ENCODE results near the gene TDRD6. TPM values are rescaled to one million over a fixed set of nuclear protein-coding genes. Genes with fewer than 3 reads are reported as not detected.

The TDRD6 gene
- total and polyA plus RNA-seq, 2 donors (not counting 3 experiments of a cell fraction or from before 2014, with no cell fraction given): under 0.01 TPM; not detected in 1

DNA sequence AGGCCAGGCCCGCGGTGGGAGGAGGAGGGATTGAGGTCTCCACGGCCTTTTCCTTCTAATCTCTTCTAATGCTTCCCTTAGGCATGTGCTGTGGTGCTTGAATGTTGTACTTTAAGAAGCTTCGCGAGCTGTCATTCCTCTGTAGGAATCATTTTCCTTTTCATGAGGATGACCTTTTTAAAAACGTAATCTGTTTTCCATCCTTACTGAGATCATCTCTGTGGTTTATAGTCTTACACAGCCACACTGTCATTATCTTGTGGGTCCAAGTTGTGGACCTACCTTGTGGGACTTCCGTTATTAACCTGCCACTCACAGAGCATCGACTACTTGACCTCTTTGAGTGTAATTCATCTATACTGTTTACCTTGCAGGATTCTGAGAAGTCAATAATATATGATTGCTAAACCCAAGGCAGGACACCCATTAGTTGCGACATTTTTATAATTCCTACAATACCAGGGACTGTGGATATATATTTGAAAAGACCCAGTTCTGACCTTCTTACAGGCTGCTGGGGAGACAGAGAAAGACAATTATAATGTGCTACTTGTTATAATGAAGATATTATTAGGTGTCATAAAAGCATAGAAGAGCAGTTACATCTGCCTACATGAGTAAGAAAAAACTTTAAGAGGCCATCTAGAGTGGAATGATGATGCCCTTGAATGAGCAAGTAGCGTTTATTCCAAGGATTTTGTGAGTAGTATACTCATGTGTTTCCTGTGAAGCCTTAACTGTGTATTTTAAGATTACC is 34.1 kb upstream of the TDRD6 start:
- peak overlapping the region; percentile 88 for H2AFZ ChIP-seq (ENCODE audit: low read depth, low read length)
- H3K9me1 ChIP-seq (replicated peaks; ENCODE audit: control insufficient read depth, extremely low read depth, insufficient read depth, low read length): no peaks in the 10 kb centered on the region
- DNase-seq (ENCODE audit: low read depth, low spot score): no peak
- H3K36me3 ChIP-seq (ENCODE audit: control insufficient read depth in 2 of 2, extremely low read depth in 1 of 2, insufficient read depth in 2 of 2, low read length in 2 of 2): no peaks in the 10 kb centered on the region
- no peaks in the 10 kb centered on the region for H3K9me3 ChIP-seq (replicated peaks; ENCODE audit: control insufficient read depth, insufficient read depth, low read length)
- ChIA-PET POLR2A (no interaction called here), CTCF (interaction anchor here (0.6 kb wide), 1 partner anchor 126 kb away, joined by 4 read pairs; no protein-coding TSS in a partner anchor)
- peaks cover 5% of the 10 kb centered on the region for H3K4me1 ChIP-seq (ENCODE audit: control insufficient read depth, extremely low read depth, insufficient read depth, low read length)
- dilution Hi-C loops (cut with MboI; ENCODE audit: extremely low pct_ligation_motif_present, low sequenced_read_pairs) (no loop called here), intact Hi-C loops (cut with micrococcal nuclease) (loop anchor here (5.0 kb wide), 3 partner anchors 394 to 611 kb away; partner anchors contain the start of gene ENPP4)
- no peak for TF ChIP-seq POLR2A (IDR thresholded peaks at IDR 0.05; ENCODE audit: low read depth, low read length)
- no peak for TF ChIP-seq JUN (IDR thresholded peaks at IDR 0.05; ENCODE audit: borderline replicate concordance, insufficient read depth, insufficient read length, low read depth)
- H4K20me1 ChIP-seq (replicated peaks; ENCODE audit: control insufficient read depth, extremely low read depth, insufficient read depth, low read length): no peaks in the 10 kb centered on the region
- no TSS peak for BruUV-seq (replicated peaks)
- no peak overlapping the region for H3K27ac ChIP-seq (ENCODE audit: insufficient read depth, low read depth, low read length)
- peak overlapping the region; percentile 92 for H3K4me2 ChIP-seq (ENCODE audit: insufficient read depth, low read length)
- H3K27me3 ChIP-seq (ENCODE audit: control insufficient read depth in 2 of 2, insufficient read depth in 2 of 2, low read length in 2 of 2): peaks cover 0 to 4% of the 10 kb centered on the region in 2 experiments
- peak overlapping the region; percentile 44 for H3K9ac ChIP-seq (replicated peaks; ENCODE audit: extremely low read depth, insufficient read depth, low read length)
- no peak for FAIRE-seq
- H3K79me2 ChIP-seq (ENCODE audit: control insufficient read depth, insufficient read depth, low read length): no peaks in the 10 kb centered on the region
- H3K4me3 ChIP-seq (replicated peaks in 1 of 3; ENCODE audit: insufficient read depth in 1 of 3, low read depth in 1 of 3, low read length in 3 of 3): peak overlapping the region; percentile 47 to 84 (median 65)

DNA sequence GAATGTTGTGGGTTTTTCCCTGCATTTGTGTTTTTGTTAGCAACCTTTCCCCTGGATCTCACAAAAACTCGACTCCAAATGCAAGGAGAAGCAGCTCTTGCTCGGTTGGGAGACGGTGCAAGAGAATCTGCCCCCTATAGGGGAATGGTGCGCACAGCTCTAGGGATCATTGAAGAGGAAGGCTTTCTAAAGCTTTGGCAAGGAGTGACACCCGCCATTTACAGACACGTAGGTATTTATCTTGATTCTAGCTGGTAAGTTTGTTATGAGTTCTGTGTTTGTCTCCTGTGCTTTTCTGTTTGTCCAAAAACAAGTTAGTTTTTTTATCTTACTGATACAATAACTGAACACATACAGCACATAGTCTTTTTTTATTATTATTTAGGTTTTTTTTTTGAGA is 31.9 kb upstream of the TDRD6 start:
- Histone ChIP-seq H2AFZ (ENCODE audit: low read depth, low read length) (no peak overlapping the region), H3K79me2 (ENCODE audit: control insufficient read depth, insufficient read depth, low read length) (no peaks in the 10 kb centered on the region), H3K9me1 (replicated peaks; ENCODE audit: control insufficient read depth, extremely low read depth, insufficient read depth, low read length) (no peaks in the 10 kb centered on the region), H3K9ac (replicated peaks; ENCODE audit: extremely low read depth, insufficient read depth, low read length) (no peak overlapping the region), H3K4me1 (ENCODE audit: control insufficient read depth, extremely low read depth, insufficient read depth, low read length) (peaks cover 5% of the 10 kb centered on the region), H3K36me3 (ENCODE audit: control insufficient read depth in 2 of 2, extremely low read depth in 1 of 2, insufficient read depth in 2 of 2, low read length in 2 of 2) (no peaks in the 10 kb centered on the region), H3K9me3 (replicated peaks; ENCODE audit: control insufficient read depth, insufficient read depth, low read length) (no peaks in the 10 kb centered on the region), H4K20me1 (replicated peaks; ENCODE audit: control insufficient read depth, extremely low read depth, insufficient read depth, low read length) (no peaks in the 10 kb centered on the region), H3K4me2 (ENCODE audit: insufficient read depth, low read length) (no peak overlapping the region), H3K27ac (ENCODE audit: insufficient read depth, low read depth, low read length) (no peak overlapping the region), H3K27me3 (ENCODE audit: control insufficient read depth in 2 of 2, insufficient read depth in 2 of 2, low read length in 2 of 2) (peaks cover 0 to 2% of the 10 kb centered on the region in 2 experiments), H3K4me3 (replicated peaks in 1 of 3; ENCODE audit: insufficient read depth in 1 of 3, low read depth in 1 of 3, low read length in 3 of 3) (no peak overlapping the region)
- POLR2A ChIA-PET: no interaction called here
- dilution Hi-C loops (cut with MboI; ENCODE audit: extremely low pct_ligation_motif_present, low sequenced_read_pairs): no loop called here
- CTCF ChIA-PET: interaction anchor here (0.8 to 2.5 kb wide), 6 partner anchors 9 to 566 kb away, joined by 3 to 9 read pairs (median 5); no protein-coding TSS in a partner anchor
- DNase-seq (ENCODE audit: low read depth, low spot score) (no peak), FAIRE-seq (no peak)
- intact Hi-C loops (cut with micrococcal nuclease): no loop called here
- TF ChIP-seq POLR2A (IDR thresholded peaks at IDR 0.05; ENCODE audit: low read depth, low read length): no peak
- TF ChIP-seq, protein P1, sequence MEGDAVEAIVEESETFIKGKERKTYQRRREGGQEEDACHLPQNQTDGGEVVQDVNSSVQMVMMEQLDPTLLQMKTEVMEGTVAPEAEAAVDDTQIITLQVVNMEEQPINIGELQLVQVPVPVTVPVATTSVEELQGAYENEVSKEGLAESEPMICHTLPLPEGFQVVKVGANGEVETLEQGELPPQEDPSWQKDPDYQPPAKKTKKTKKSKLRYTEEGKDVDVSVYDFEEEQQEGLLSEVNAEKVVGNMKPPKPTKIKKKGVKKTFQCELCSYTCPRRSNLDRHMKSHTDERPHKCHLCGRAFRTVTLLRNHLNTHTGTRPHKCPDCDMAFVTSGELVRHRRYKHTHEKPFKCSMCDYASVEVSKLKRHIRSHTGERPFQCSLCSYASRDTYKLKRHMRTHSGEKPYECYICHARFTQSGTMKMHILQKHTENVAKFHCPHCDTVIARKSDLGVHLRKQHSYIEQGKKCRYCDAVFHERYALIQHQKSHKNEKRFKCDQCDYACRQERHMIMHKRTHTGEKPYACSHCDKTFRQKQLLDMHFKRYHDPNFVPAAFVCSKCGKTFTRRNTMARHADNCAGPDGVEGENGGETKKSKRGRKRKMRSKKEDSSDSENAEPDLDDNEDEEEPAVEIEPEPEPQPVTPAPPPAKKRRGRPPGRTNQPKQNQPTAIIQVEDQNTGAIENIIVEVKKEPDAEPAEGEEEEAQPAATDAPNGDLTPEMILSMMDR (IDR thresholded peaks at IDR 0.05; ENCODE audit: extremely low read depth in 1 of 2, insufficient read depth in 1 of 2, low read depth in 1 of 2, low read length in 2 of 2): peak in 1 of 2 donors; percentile 37
- no TSS peak for BruUV-seq (replicated peaks)

Data from endothelial cell of umbilical vein (primary cell).